Astrocyte (in vitro differentiated cells and primary cell): ENCODE data around the gene SLC35F5. TPM values are rescaled to one million over a fixed set of nuclear protein-coding genes. Genes with fewer than 3 reads are reported as not detected.

ENCODE experiments used
- microRNA-seq: library from miRNA; unstranded; fragments of <30 nt; microRNA quantifications from one replicate; pipeline ENCODE4 v1.2.0, GENCODE V29; 2020
- total RNA-seq: library from RNA; stranded (reverse); gene quantifications from 2 replicates; pipeline ENCODE4 v1.2.1, GENCODE V29; 2021

SLC35F5 gene
- total RNA-seq, 1 donor from 2014 or later = 103 TPM

Small RNA genes lying within 50 kb of the gene (microRNA-seq; reads per million reads assigned to microRNA genes)
- not detected for gene MIR4782

Other genes starting within 250 kb of the SLC35F5 start
- 13.0 and 14.1 TPM in 2 replicates for gene RABL2A, start 129.4 kb downstream of the SLC35F5 start, total RNA-seq
- gene ACTR3, start 133.4 kb upstream of the SLC35F5 start, total RNA-seq = 488 and 495 TPM in 2 replicates